H1 (cell line): Measurements from ENCODE around the gene MUC5B. TPM values are rescaled to one million over a fixed set of nuclear protein-coding genes. Genes with fewer than 3 reads are reported as not detected.

ENCODE experiments used
- CTCF ChIA-PET: fragments of 300-600 bp; sonication (Branson Sonifier 250); formaldehyde crosslinking; loops from one replicate; lab custom pipeline; 2021; ENCODE audit not compliant: partially characterized antibody; lab: Charles Lee
- POLR2A ChIA-PET: fragments of 300-600 bp; sonication (Branson Sonifier 250); formaldehyde crosslinking; loops from one replicate; lab custom pipeline; 2021; ENCODE audit warnings: inconsistent platforms; ENCODE audit not compliant: partially characterized antibody; lab: Charles Lee
- DNase-seq, 2 experiments: peaks; one replicate each; pipeline versions ENCODE4 v3.0.0 to v3.0.0-alpha.2; 2010 to 2022; ENCODE audit warnings: low spot score in 2 of 2, low read depth in 1 of 2, mixed read lengths in 1 of 2
- FAIRE-seq: peaks from 2 replicates; lab custom pipeline; 2011; peaks lifted over from hg19 to GRCh38; lab: Jason Lieb, UNC
- H2AFZ ChIP-seq: 2 replicates; pipeline ENCODE4 v1.8.1; 2012; ENCODE audit warnings: low read length, inconsistent platforms
- H2AK5ac ChIP-seq: 2 replicates; pipeline ENCODE4 v1.6.1; 2013; ENCODE audit warnings: low read depth, low read length
- H2BK120ac ChIP-seq: replicated peaks from 2 replicates; pipeline ENCODE3; 2013; ENCODE audit warnings: low read depth, low read length, inconsistent platforms
- H2BK12ac ChIP-seq: 2 replicates; pipeline ENCODE4 v1.6.1; 2013; ENCODE audit warnings: low read depth, low read length
- H2BK15ac ChIP-seq: 2 replicates; pipeline ENCODE4 v1.6.1; 2013; ENCODE audit warnings: low read length
- H2BK20ac ChIP-seq: 2 replicates; pipeline ENCODE4 v1.6.1; 2013; ENCODE audit warnings: low read length
- H2BK5ac ChIP-seq: 2 replicates; pipeline ENCODE4 v1.6.1; 2013; ENCODE audit warnings: low read depth, low read length
- H3K14ac ChIP-seq: 2 replicates; pipeline ENCODE4 v1.6.1; 2013; ENCODE audit warnings: inconsistent platforms; ENCODE audit not compliant: insufficient read length
- H3K18ac ChIP-seq: 2 replicates; pipeline ENCODE4 v1.6.1; 2013; ENCODE audit warnings: low read length; ENCODE audit errors: extremely low read depth
- H3K23ac ChIP-seq: 2 replicates; pipeline ENCODE4 v1.6.1; 2013; ENCODE audit warnings: inconsistent platforms; ENCODE audit not compliant: insufficient read length
- H3K23me2 ChIP-seq: 2 replicates; pipeline ENCODE4 v1.6.1; 2013; ENCODE audit warnings: low read depth, low read length
- H3K27ac ChIP-seq: 2 replicates; pipeline ENCODE4 v1.6.1; 2011; ENCODE audit warnings: low read depth, low read length, inconsistent platforms
- H3K27me3 ChIP-seq, 4 experiments: replicated peaks in 1 of 4; 1 replicate in 1 of 4; 2 replicates in 3 of 4; pipeline versions ENCODE4 v1.6.1 to v1.8.1; 2011 to 2013; ENCODE audit warnings: low read length in 3 of 4, mild to moderate bottlenecking in 3 of 4, inconsistent platforms in 2 of 4, mixed read lengths in 2 of 4, moderate library complexity in 1 of 4; ENCODE audit not compliant: control insufficient read depth in 3 of 4, insufficient read depth in 3 of 4; ENCODE audit errors: extremely low read depth in 1 of 4
- H3K36me3 ChIP-seq, 4 experiments: 2 replicates each; pipeline versions ENCODE4 v1.6.1 to v1.8.1; 2011 to 2013; ENCODE audit warnings: mild to moderate bottlenecking in 4 of 4, low read length in 3 of 4, moderate library complexity in 2 of 4, control low read depth in 1 of 4, inconsistent platforms in 1 of 4; ENCODE audit not compliant: insufficient read depth in 4 of 4, control insufficient read depth in 2 of 4
- H3K4ac ChIP-seq: replicated peaks from 2 replicates; pipeline ENCODE3; 2013; ENCODE audit warnings: low read length, low read depth, mixed read lengths, inconsistent platforms; ENCODE audit not compliant: insufficient read length
- H3K4me1 ChIP-seq, 4 experiments: replicated peaks in 1 of 4; 1 replicate in 1 of 4; 2 replicates in 3 of 4; pipeline versions ENCODE4 v1.6.1 to v1.8.1; 2011 to 2013; ENCODE audit warnings: low read length in 3 of 4, inconsistent platforms in 2 of 4, mixed read lengths in 1 of 4; ENCODE audit not compliant: insufficient read depth in 4 of 4, control insufficient read depth in 3 of 4
- H3K4me2 ChIP-seq, 2 experiments: 2 replicates each; pipeline versions ENCODE4 v1.6.1 to v1.8.1; 2011 to 2013; ENCODE audit warnings: low read depth in 2 of 2, low read length in 2 of 2, control low read depth in 1 of 2, inconsistent platforms in 1 of 2, mild to moderate bottlenecking in 1 of 2; ENCODE audit not compliant: insufficient read depth in 1 of 2
- H3K4me3 ChIP-seq, 4 experiments: fragments of 200-600, 300-600 bp in 1 of 4; sonication (generic), shearing (Covaris generic), sonication (Bioruptor Twin) in 1 of 4; 2 replicates each; pipeline versions ENCODE4 v1.5.1 to v1.8.1; 2011 to 2016; ENCODE audit warnings: low read length in 4 of 4, low read depth in 3 of 4, control low read depth in 2 of 4, inconsistent platforms in 2 of 4, mild to moderate bottlenecking in 2 of 4, mixed read lengths in 1 of 4, moderate library complexity in 1 of 4; ENCODE audit not compliant: insufficient read depth in 2 of 4; ENCODE audit errors: extremely low read depth in 1 of 4
- H3K56ac ChIP-seq: replicated peaks from 2 replicates; pipeline ENCODE3; 2013; ENCODE audit warnings: low read depth, mild to moderate bottlenecking, mixed read lengths, low read length, inconsistent platforms; ENCODE audit not compliant: insufficient read length
- H3K79me1 ChIP-seq: 2 replicates; pipeline ENCODE4 v1.6.1; 2013; ENCODE audit warnings: low read depth, low read length, control low read depth
- H3K79me2 ChIP-seq, 2 experiments: 2 replicates each; pipeline versions ENCODE4 v1.6.1 to v1.8.1; 2012 to 2013; ENCODE audit warnings: low read length in 2 of 2, mild to moderate bottlenecking in 2 of 2, inconsistent platforms in 1 of 2; ENCODE audit not compliant: insufficient read depth in 2 of 2, control insufficient read depth in 1 of 2
- H3K9ac ChIP-seq, 4 experiments: replicated peaks in 1 of 4; 1 replicate in 1 of 4; 2 replicates in 3 of 4; pipeline versions ENCODE4 v1.6.1 to v1.8.1; 2011 to 2013; ENCODE audit warnings: low read depth in 3 of 4, low read length in 3 of 4, control low read depth in 2 of 4, mild to moderate bottlenecking in 2 of 4, moderate library complexity in 2 of 4, inconsistent platforms in 1 of 4; ENCODE audit errors: extremely low read depth in 1 of 4
- H3K9me3 ChIP-seq, 2 experiments: 2 replicates each; pipeline versions ENCODE4 v1.6.1 to v1.8.1; 2012 to 2013; ENCODE audit warnings: mild to moderate bottlenecking in 2 of 2, moderate library complexity in 2 of 2, control low read depth in 1 of 2, inconsistent platforms in 1 of 2, low read depth in 1 of 2, low read length in 1 of 2, mixed read lengths in 1 of 2; ENCODE audit not compliant: insufficient read depth in 2 of 2
- H4K20me1 ChIP-seq, 2 experiments: replicated peaks in 1 of 2; 2 replicates each; pipeline versions ENCODE3 to v1.8.1; 2011 to 2013; ENCODE audit warnings: inconsistent platforms in 2 of 2, low read length in 2 of 2, mild to moderate bottlenecking in 1 of 2; ENCODE audit not compliant: insufficient read depth in 2 of 2, control insufficient read depth in 1 of 2
- H4K5ac ChIP-seq: 2 replicates; pipeline ENCODE4 v1.6.1; 2013; ENCODE audit warnings: low read length, low read depth, mixed read lengths, inconsistent platforms; ENCODE audit not compliant: insufficient read length
- H4K8ac ChIP-seq: 2 replicates; pipeline ENCODE4 v1.8.0; 2013; ENCODE audit warnings: mild to moderate bottlenecking, moderate library complexity, low read length, inconsistent platforms; ENCODE audit not compliant: insufficient read depth; ENCODE audit errors: extremely low read depth
- H4K91ac ChIP-seq: replicated peaks from 2 replicates; pipeline ENCODE3; 2013; ENCODE audit warnings: low read length, mixed read lengths, inconsistent platforms; ENCODE audit not compliant: insufficient read length
- CHD2 ChIP-seq: IDR thresholded peaks from 2 replicates; pipeline ENCODE4 v1.6.1; 2012; ENCODE audit warnings: low read length, improper control_type of control experiment
- EZH2 ChIP-seq: fragments of 200-600 bp; sonication (generic); IDR thresholded peaks from 2 replicates; pipeline ENCODE4 v1.7.1; 2012; ENCODE audit warnings: low read depth, mild to moderate bottlenecking, moderate library complexity, low read length, inconsistent platforms; ENCODE audit not compliant: severe bottlenecking
- FOSL1 ChIP-seq: IDR thresholded peaks from 2 replicates; pipeline ENCODE4 v1.6.1; 2011; ENCODE audit warnings: mild to moderate bottlenecking, low read depth, low read length, moderate library complexity; ENCODE audit not compliant: insufficient read depth
- GABPA ChIP-seq: IDR thresholded peaks from 2 replicates; pipeline ENCODE4 v1.6.1; 2011; ENCODE audit warnings: mild to moderate bottlenecking, low read length, moderate library complexity, borderline replicate concordance; ENCODE audit not compliant: insufficient read depth
- HDAC2 ChIP-seq, 2 experiments: fragments of 300-600 bp in 1 of 2; sonication (generic) in 1 of 2; IDR thresholded peaks; 2 replicates each; pipeline ENCODE4 v1.6.1; 2011 to 2012; ENCODE audit warnings: low read depth in 2 of 2, low read length in 2 of 2, mild to moderate bottlenecking in 2 of 2, moderate library complexity in 2 of 2, borderline replicate concordance in 1 of 2, inconsistent platforms in 1 of 2
- KDM5A ChIP-seq: fragments of 200-600 bp; IDR thresholded peaks from 2 replicates; pipeline ENCODE4 v1.7.1; 2012; ENCODE audit warnings: mild to moderate bottlenecking, low read length, inconsistent platforms, mixed read lengths
- MAFK ChIP-seq: IDR thresholded peaks from 2 replicates; pipeline ENCODE4 v1.6.1; 2012; ENCODE audit warnings: low read depth, mild to moderate bottlenecking, improper control_type of control experiment, low read length
- NRF1 ChIP-seq: IDR thresholded peaks from 2 replicates; pipeline ENCODE4 v1.6.1; 2011; ENCODE audit warnings: mild to moderate bottlenecking, low read depth, low read length, improper control_type of control experiment
- RBBP5 ChIP-seq: IDR thresholded peaks from 2 replicates; pipeline ENCODE4 v1.7.1; 2012; ENCODE audit warnings: low read depth, mild to moderate bottlenecking, inconsistent platforms, low read length, moderate library complexity, borderline replicate concordance
- SP4 ChIP-seq: IDR thresholded peaks from 2 replicates; pipeline ENCODE4 v1.6.1; 2012; ENCODE audit warnings: low read length, inconsistent platforms
- ZNF274 ChIP-seq: IDR thresholded peaks from 2 replicates; pipeline ENCODE4 v1.7.0; 2012; ENCODE audit warnings: low read length, borderline replicate concordance; ENCODE audit errors: extremely low read depth
- WGBS, 2 experiments: shearing (Covaris generic) in 1 of 2; methylation state at CpG; one replicate each; pipeline versions ENCODE4 v1.1.6 to v1.1.7; 2013 to 2015; ENCODE audit warnings: low lambda C conversion rate in 2 of 2, mixed read lengths in 2 of 2, inconsistent platforms in 1 of 2, low coverage in 1 of 2, missing lambda C conversion rate in 1 of 2; ENCODE audit not compliant: insufficient replicate concordance in 2 of 2, insufficient coverage in 1 of 2, insufficient read length in 1 of 2; ENCODE audit errors: extremely low coverage in 1 of 2, missing lambda C conversion rate in 1 of 2; 5-methylcytosine and 5-hydroxymethylcytosine counted together
- polyA plus RNA-seq, 7 experiments: library from polyadenylated mRNA; depleted of rRNA in 3 of 7; stranded (reverse) in 5 of 7; unstranded in 2 of 7; fragments of >200 nt in 5 of 7; fragments of 200-250 nt in 2 of 7; gene quantifications; 1 replicate in 5 of 7; 2 replicates in 1 of 7; 4 replicates in 1 of 7; pipeline versions ENCODE4 v1.2.1 to v1.2.3, GENCODE V29; 2011 to 2013; ENCODE audit warnings: missing spikeins in 2 of 7, mixed read lengths in 2 of 7
- total RNA-seq: library from RNA; stranded (reverse); fragmentation: NEBNext Ultra II Directional; extraction: Animal tissue kit (Norgen Biotek cat#: 25700); gene quantifications from 2 replicates; pipeline ENCODE4 v1.2.1, GENCODE V29; 2021
- TF ChIP-seq, protein P1 (sequence below): IDR thresholded peaks from 2 replicates; pipeline ENCODE4 v1.6.1; 2011; ENCODE audit warnings: low read depth, mild to moderate bottlenecking, low read length; ENCODE audit not compliant: insufficient read depth

Gene MUC5B
- total and polyA plus RNA-seq, 2 of the 8 experiments (the other 6 are each of a cell fraction or from before 2014, with no cell fraction given), result 0.02 to 0.03 TPM

DNA sequence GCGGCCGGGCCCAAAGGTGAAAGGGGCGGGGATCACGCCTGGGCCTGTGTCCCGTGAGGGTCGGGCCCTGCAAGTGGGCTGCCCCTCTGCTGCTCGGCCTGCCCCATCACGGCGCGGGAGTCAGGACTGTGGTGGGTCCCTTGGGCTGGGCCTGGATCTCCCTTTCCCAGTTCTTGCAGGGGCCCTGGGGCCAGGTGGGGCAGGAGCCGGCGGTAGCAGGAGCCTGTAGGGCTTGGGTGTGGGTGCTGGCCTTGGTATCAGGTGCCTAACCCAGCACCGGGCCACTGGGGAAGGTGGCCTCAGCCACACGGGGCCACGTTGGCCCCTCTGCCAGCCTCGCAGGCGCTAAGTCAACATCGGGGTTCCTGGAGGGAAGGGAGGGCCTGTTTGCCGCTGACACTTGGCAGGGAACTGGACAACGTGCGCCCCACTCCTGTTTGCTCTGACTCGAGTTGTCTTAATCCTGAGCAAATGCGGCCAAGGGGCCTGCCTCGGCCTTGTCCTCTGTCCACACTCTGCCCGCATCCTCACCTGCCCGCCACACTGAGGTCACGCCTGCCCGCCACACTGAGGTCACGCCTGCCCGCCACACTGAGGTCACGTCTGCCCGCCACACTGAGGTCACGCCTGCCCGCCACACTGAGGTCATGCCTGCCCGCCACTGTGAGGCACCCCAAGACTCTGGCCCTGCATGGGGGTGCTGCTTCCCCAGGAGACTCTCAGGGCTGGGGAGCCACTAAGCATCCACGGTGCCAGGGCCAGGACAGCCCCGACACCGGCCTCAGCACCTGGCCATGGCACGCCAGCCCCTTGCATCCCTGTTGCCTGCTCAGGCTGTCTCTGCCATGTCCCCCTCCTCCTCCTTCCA lies 14.2 kb upstream of the MUC5B start:
- Histone ChIP-seq H3K9me3 (peaks cover 20 to 36% of the 10 kb centered on the region in 2 experiments), H2AK5ac (no peak overlapping the region), H3K18ac (no peak overlapping the region), H4K20me1 (no peaks in the 10 kb centered on the region), H2AFZ (no peak overlapping the region), H4K8ac (no peak overlapping the region; the same call in 1 of the 2 replicates), H3K27ac (no peak overlapping the region), H3K4me1 (no peaks in the 10 kb centered on the region), H3K4me2 (no peak overlapping the region), H3K23me2 (no peaks in the 10 kb centered on the region), H4K91ac (no peak overlapping the region), H3K79me2 (no peaks in the 10 kb centered on the region), H3K9ac (no peak overlapping the region), H2BK12ac (no peak overlapping the region), H3K23ac (no peak overlapping the region), H3K4me3 (no peak overlapping the region), H2BK120ac (no peak overlapping the region), H2BK5ac (no peak overlapping the region), H3K79me1 (no peaks in the 10 kb centered on the region), H3K14ac (no peak overlapping the region), H2BK15ac (no peak overlapping the region), H3K56ac (no peak overlapping the region), H3K4ac (no peak overlapping the region), H3K36me3 (no peaks in the 10 kb centered on the region), H4K5ac (no peak overlapping the region), H2BK20ac (no peak overlapping the region), H3K27me3 (no peaks in the 10 kb centered on the region)
- whole genome bisulfite sequencing, 2 experiments, result 89% methylated on average over 27 of the region's 39 CpGs; no CpG with 5 or more reads in 1 of the 2 experiments
- ChIA-PET POLR2A (no interaction called here), CTCF (no interaction called here)
- peak in 1 of 2 experiments; percentile 4 for DNase-seq
- FAIRE-seq, result no peak
- TF ChIP-seq MAFK, result no peak
- no peak for TF ChIP-seq GABPA
- TF ChIP-seq, protein P1, sequence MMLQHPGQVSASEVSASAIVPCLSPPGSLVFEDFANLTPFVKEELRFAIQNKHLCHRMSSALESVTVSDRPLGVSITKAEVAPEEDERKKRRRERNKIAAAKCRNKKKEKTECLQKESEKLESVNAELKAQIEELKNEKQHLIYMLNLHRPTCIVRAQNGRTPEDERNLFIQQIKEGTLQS, result no peak
- no peak for TF ChIP-seq RBBP5
- no peak for TF ChIP-seq SP4
- no peak for TF ChIP-seq FOSL1
- no peak for TF ChIP-seq KDM5A
- TF ChIP-seq ZNF274, result no peak
- TF ChIP-seq CHD2, result no peak
- no peak for TF ChIP-seq EZH2
- no peak for TF ChIP-seq HDAC2 (IDR thresholded peaks at IDR 0.05; ENCODE audit: borderline replicate concordance in 1 of 2, low read depth in 2 of 2, low read length in 2 of 2)
- TF ChIP-seq NRF1, result no peak
